Lower leg skin (tissue), 3 donors: Measurements from ENCODE around the gene UBASH3A.

ENCODE experiments used
- CTCF ChIP-seq, 3 donors: fragments of 450-650 bp; IDR thresholded peaks; one replicate each; pipeline ENCODE4 v1.5.1; 2016; ENCODE audit warnings: antibody characterized with exemption in 3 of 3, mild to moderate bottlenecking in 3 of 3, moderate library complexity in 2 of 3
- POLR2A ChIP-seq, 2 donors: fragments of 450-650 bp; IDR thresholded peaks; one replicate each; pipeline ENCODE4 v1.6.1; 2016 to 2017; ENCODE audit warnings: antibody characterized with exemption in 2 of 2, mild to moderate bottlenecking in 1 of 2, moderate library complexity in 1 of 2

DNA sequence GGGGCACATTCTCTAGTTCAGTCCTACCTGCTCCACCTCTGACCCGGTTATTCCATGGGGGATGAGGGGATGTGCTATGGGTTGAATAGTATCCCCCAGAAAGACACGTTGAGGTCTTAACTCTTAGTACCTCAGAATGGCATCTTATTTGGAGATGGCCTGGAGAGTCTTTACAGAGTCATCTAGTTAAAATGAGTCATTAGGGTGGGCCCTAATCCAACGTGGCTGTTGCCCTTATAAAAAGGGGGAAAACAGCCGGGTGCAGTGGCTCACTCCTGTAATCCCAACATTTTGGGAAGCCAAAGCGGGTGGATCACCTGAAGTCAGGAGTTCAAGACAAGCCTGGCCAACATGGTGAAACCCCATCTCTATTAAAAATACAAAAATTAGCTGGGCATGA lies 13.5 kb upstream of the UBASH3A start:
- TF ChIP-seq CTCF (IDR thresholded peaks at IDR 0.05), result no peak
- TF ChIP-seq POLR2A (IDR thresholded peaks at IDR 0.05), result no peak
